Activated CD4-positive, alpha-beta memory T cell treated with anti-CD3 and anti-CD28 coated beads, Interleukin-2, amount 10 ng/mL, durations not matched to agents 7 days and 5 days (primary cell): ENCODE measurements around the gene TMEM202. TPM values are rescaled to one million over a fixed set of nuclear protein-coding genes. Genes with fewer than 3 reads are reported as not detected.

Experiments used
- CTCF ChIA-PET: fragments of 350-600 bp; sonication (Branson Sonifier 250); formaldehyde crosslinking; loops from one replicate; lab custom pipeline; 2021; ENCODE audit warnings: antibody characterized with exemption, inconsistent platforms; lab: Charles Lee
- POLR2A ChIA-PET: fragments of 350-600 bp; sonication (Branson Sonifier 250); formaldehyde crosslinking; loops from one replicate; lab custom pipeline; 2021; ENCODE audit warnings: antibody characterized with exemption; lab: Charles Lee
- DNase-seq: peaks from one replicate; pipeline ENCODE4 v3.0.0-alpha.2; 2020
- H3K27ac Mint-ChIP-seq: one replicate; pipeline ENCODE4 v1.8.0; 2021; ENCODE audit warnings: mild to moderate bottlenecking, mixed read lengths
- H3K27me3 Mint-ChIP-seq: one replicate; pipeline ENCODE4 v1.8.0; 2021; ENCODE audit warnings: mixed read lengths
- H3K36me3 Mint-ChIP-seq: one replicate; pipeline ENCODE4 v1.8.0; 2021; ENCODE audit warnings: low read depth, mixed read lengths
- H3K4me1 Mint-ChIP-seq: one replicate; pipeline ENCODE4 v1.8.0; 2021; ENCODE audit warnings: mixed read lengths
- H3K4me3 Mint-ChIP-seq: one replicate; pipeline ENCODE4 v1.8.0; 2021; ENCODE audit warnings: mild to moderate bottlenecking, mixed read lengths
- H3K9me3 Mint-ChIP-seq: one replicate; pipeline ENCODE4 v1.8.0; 2021; ENCODE audit warnings: mixed read lengths
- total RNA-seq, 2 experiments: library from RNA; stranded (reverse); gene quantifications; one replicate each; pipeline ENCODE4 v1.2.3, GENCODE V29; 2021

Gene TMEM202
- total RNA-seq, result not detected

GRCh38 chr15:72397796-72398588 is at the start of gene TMEM202:
TMEM202 (plus strand) TSS chr15:72398305; CDS start chr15:72398327, 22 bp downstream.
- Mint-ChIP-seq H3K27me3 (peaks cover 16% of the 10 kb centered on the region), H3K9me3 (no peaks in the 10 kb centered on the region), H3K4me1 (no peaks in the 10 kb centered on the region), H3K27ac (no peak within 1 kb of the TSS), H3K36me3 (no peaks in the 10 kb centered on the region), H3K4me3 (no peak within 1 kb of the TSS)
- DNase-seq, result no peak
- ChIA-PET POLR2A (no interaction called here), CTCF (no interaction called here)

- Mint-ChIP-seq H3K27me3 (no peaks in the 10 kb centered on the region), H3K4me3 (no peak overlapping the region), H3K27ac (no peak overlapping the region), H3K36me3 (peaks cover 53% of the 10 kb centered on the region), H3K9me3 (no peaks in the 10 kb centered on the region), H3K4me1 (peaks cover 12% of the 10 kb centered on the region)
- DNase-seq, result no peak
- ChIA-PET POLR2A (no interaction called here), CTCF (no interaction called here)
Measured at GRCh38 chr15:72353266-72353665, 44.8 kb upstream of the TMEM202 start.

- CTCF ChIA-PET, result no interaction called here
- H3K4me3 Mint-ChIP-seq, result no peak overlapping the region
Measured at GRCh38 chr15:72354496-72354895, 43.6 kb upstream of the TMEM202 start.

GRCh38 chr15:72358121-72358520 is 40.0 kb upstream of the TMEM202 start:
- POLR2A ChIA-PET, result interaction anchor here (1.9 kb wide), 1 partner anchor 18 kb away, joined by 8 read pairs; the partner anchor contains the start of gene HEXA
- no peak overlapping the region for H3K27ac Mint-ChIP-seq
- H3K27me3 Mint-ChIP-seq, result no peaks in the 10 kb centered on the region
- H3K4me1 Mint-ChIP-seq, result peaks cover 23% of the 10 kb centered on the region
- CTCF ChIA-PET, result no interaction called here
- DNase-seq, result no peak
- no peak overlapping the region for H3K4me3 Mint-ChIP-seq
- peaks cover 20% of the 10 kb centered on the region for H3K36me3 Mint-ChIP-seq
- H3K9me3 Mint-ChIP-seq, result no peaks in the 10 kb centered on the region

More at GRCh38 chr15:72354496-72354895, 43.6 kb upstream of the TMEM202 start:
- H3K4me1 Mint-ChIP-seq, result peaks cover 23% of the 10 kb centered on the region
- no peak for DNase-seq
- H3K36me3 Mint-ChIP-seq, result peaks cover 42% of the 10 kb centered on the region
- H3K27me3 Mint-ChIP-seq, result no peaks in the 10 kb centered on the region
- H3K27ac Mint-ChIP-seq, result no peak overlapping the region
- POLR2A ChIA-PET, result no interaction called here
- no peaks in the 10 kb centered on the region for H3K9me3 Mint-ChIP-seq

GRCh38 chr15:72358650-72359171 is 39.4 kb upstream of the TMEM202 start:
- ChIA-PET CTCF (no interaction called here), POLR2A (interaction anchor here (1.9 kb wide), 1 partner anchor 17 kb away, joined by 8 read pairs; the partner anchor contains the start of gene HEXA)
- Mint-ChIP-seq H3K27me3 (no peaks in the 10 kb centered on the region), H3K9me3 (no peaks in the 10 kb centered on the region), H3K4me1 (peaks cover 23% of the 10 kb centered on the region), H3K36me3 (peaks cover 18% of the 10 kb centered on the region), H3K27ac (peak overlapping the region; percentile 2), H3K4me3 (no peak overlapping the region)
- peak; percentile 26 for DNase-seq

GRCh38 chr15:72361176-72361575 is 36.9 kb upstream of the TMEM202 start:
- CTCF ChIA-PET, result no interaction called here
- Mint-ChIP-seq H3K9me3 (no peaks in the 10 kb centered on the region), H3K4me1 (peaks cover 34% of the 10 kb centered on the region), H3K27ac (no peak overlapping the region), H3K36me3 (peaks cover 14% of the 10 kb centered on the region), H3K4me3 (no peak overlapping the region), H3K27me3 (no peaks in the 10 kb centered on the region)
- no peak for DNase-seq
- POLR2A ChIA-PET, result interaction anchor here (0.9 to 1.5 kb wide), 2 partner anchors 9 to 15 kb away, joined by 3 to 7 read pairs; no protein-coding TSS in a partner anchor

GRCh38 chr15:72365844-72366243 is 32.3 kb upstream of the TMEM202 start:
- Mint-ChIP-seq H3K4me3 (no peak overlapping the region), H3K4me1 (peaks cover 30% of the 10 kb centered on the region), H3K9me3 (no peaks in the 10 kb centered on the region), H3K27me3 (no peaks in the 10 kb centered on the region), H3K27ac (peak overlapping the region; percentile 59), H3K36me3 (peaks cover 24% of the 10 kb centered on the region)
- CTCF ChIA-PET, result no interaction called here
- DNase-seq, result peak; percentile 49
- POLR2A ChIA-PET, result interaction anchor here (0.5 to 2.5 kb wide), 3 partner anchors 10 to 109 kb away, joined by 3 to 24 read pairs (median 3); partner anchors contain the start of gene HEXA

- H3K27me3 Mint-ChIP-seq, result no peaks in the 10 kb centered on the region
- CTCF ChIA-PET, result interaction anchor here (1.1 to 2.2 kb wide), 2 partner anchors 8 to 14 kb away, joined by 3 to 5 read pairs; partner anchors contain the start of gene HEXA
- H3K36me3 Mint-ChIP-seq, result peaks cover 28% of the 10 kb centered on the region
- no peak overlapping the region for H3K4me3 Mint-ChIP-seq
- no peaks in the 10 kb centered on the region for H3K9me3 Mint-ChIP-seq
- POLR2A ChIA-PET, result interaction anchor here (1.3 to 1.5 kb wide), 2 partner anchors 9 to 48 kb away, joined by 3 read pairs; partner anchors contain the start of gene CELF6
- peaks cover 38% of the 10 kb centered on the region for H3K4me1 Mint-ChIP-seq
- no peak overlapping the region for H3K27ac Mint-ChIP-seq
- DNase-seq, result no peak
Measured at GRCh38 chr15:72368325-72368724, 29.8 kb upstream of the TMEM202 start.

GRCh38 chr15:72368899-72369298 is 29.2 kb upstream of the TMEM202 start:
- no peaks in the 10 kb centered on the region for H3K27me3 Mint-ChIP-seq
- H3K4me3 Mint-ChIP-seq, result no peak overlapping the region
- no peaks in the 10 kb centered on the region for H3K9me3 Mint-ChIP-seq
- no peak for DNase-seq
- peaks cover 28% of the 10 kb centered on the region for H3K36me3 Mint-ChIP-seq
- peaks cover 42% of the 10 kb centered on the region for H3K4me1 Mint-ChIP-seq
- H3K27ac Mint-ChIP-seq, result no peak overlapping the region
- CTCF ChIA-PET, result interaction anchor here (0.7 to 1.1 kb wide), 2 partner anchors 14 to 302 kb away, joined by 3 read pairs; no protein-coding TSS in a partner anchor
- POLR2A ChIA-PET, result interaction anchor here (1.3 to 1.5 kb wide), 3 partner anchors 8 to 49 kb away, joined by 3 read pairs; partner anchors contain the start of gene CELF6

- Mint-ChIP-seq H3K27ac (no peak overlapping the region), H3K4me3 (no peak overlapping the region), H3K36me3 (peaks cover 28% of the 10 kb centered on the region), H3K9me3 (no peaks in the 10 kb centered on the region), H3K27me3 (no peaks in the 10 kb centered on the region), H3K4me1 (peaks cover 51% of the 10 kb centered on the region)
- CTCF ChIA-PET, result no interaction called here
- POLR2A ChIA-PET, result interaction anchor here (1.4 kb wide), 1 partner anchor 9 kb away, joined by 3 read pairs; no protein-coding TSS in a partner anchor
- DNase-seq, result no peak
Measured at GRCh38 chr15:72369964-72370363, 28.1 kb upstream of the TMEM202 start.

GRCh38 chr15:72372361-72372760 is 25.7 kb upstream of the TMEM202 start:
- H3K4me3 Mint-ChIP-seq, result no peak overlapping the region
- CTCF ChIA-PET, result no interaction called here
- H3K36me3 Mint-ChIP-seq, result peaks cover 26% of the 10 kb centered on the region
- H3K4me1 Mint-ChIP-seq, result peaks cover 50% of the 10 kb centered on the region
- H3K27ac Mint-ChIP-seq, result no peak overlapping the region
- no peak for DNase-seq
- POLR2A ChIA-PET, result interaction anchor here (1.6 kb wide), 1 partner anchor 101 kb away, joined by 3 read pairs; no protein-coding TSS in a partner anchor
- no peaks in the 10 kb centered on the region for H3K9me3 Mint-ChIP-seq
- H3K27me3 Mint-ChIP-seq, result no peaks in the 10 kb centered on the region

GRCh38 chr15:72375501-72375845 is 22.6 kb upstream of the TMEM202 start:
- Mint-ChIP-seq H3K9me3 (no peaks in the 10 kb centered on the region), H3K4me1 (peaks cover 41% of the 10 kb centered on the region), H3K27ac (peak overlapping the region; percentile 92), H3K36me3 (peaks cover 16% of the 10 kb centered on the region), H3K4me3 (peak overlapping the region; percentile 83), H3K27me3 (no peaks in the 10 kb centered on the region)
- CTCF ChIA-PET, result interaction anchor here (0.7 to 2.1 kb wide), 5 partner anchors 8 to 341 kb away, joined by 3 to 5 read pairs (median 4); no protein-coding TSS in a partner anchor
- no peak for DNase-seq
- POLR2A ChIA-PET, result interaction anchor here (0.6 to 5.0 kb wide), 22 partner anchors 8 to 781 kb away, joined by 3 to 72 read pairs (median 5); partner anchors contain the start of genes ARIH1, CELF6, GRAMD2A and PKM
